HG02981 (cell line): ENCODE results near the gene AACS.
"Not testable (repeated sequence)": the region's sequence is repeated elsewhere in the genome, so short reads cannot be mapped to it uniquely, and the experiment has no call there.

Source experiments
- ATAC-seq: cut with Tn5 transposase; IDR thresholded peaks from one replicate; pipeline ENCODE4 v1.9.1; 2021; ENCODE audit warnings: mild to moderate bottlenecking, moderate library complexity; ENCODE audit not compliant: unreplicated experiment

Gene AACS

DNA sequence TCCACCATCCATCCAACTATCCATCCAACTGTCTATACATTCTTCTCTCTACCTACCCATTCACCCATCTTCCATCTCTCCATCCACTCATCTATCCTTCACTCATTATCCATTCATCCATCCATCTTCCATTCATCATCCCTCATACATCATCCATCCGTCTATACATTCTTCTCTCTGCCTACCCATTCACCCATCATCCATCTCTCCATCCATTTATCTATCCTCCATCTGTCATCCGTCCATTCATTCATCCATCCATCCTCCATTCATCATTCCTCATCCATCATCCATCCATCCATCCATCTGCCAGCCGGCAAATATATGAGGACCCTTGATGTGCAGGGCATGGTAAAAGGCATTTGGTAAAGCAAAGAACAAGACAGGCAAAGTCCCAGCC, 25.2 kb downstream of the AACS start:
- ATAC-seq: no peak

GRCh38 chr12:125091401-125091800, 26.2 kb downstream of the AACS start:
- ATAC-seq: no peak

- ATAC-seq: no peak
Measured at GRCh38 chr12:125092108-125092871, 27.1 kb downstream of the AACS start.

DNA sequence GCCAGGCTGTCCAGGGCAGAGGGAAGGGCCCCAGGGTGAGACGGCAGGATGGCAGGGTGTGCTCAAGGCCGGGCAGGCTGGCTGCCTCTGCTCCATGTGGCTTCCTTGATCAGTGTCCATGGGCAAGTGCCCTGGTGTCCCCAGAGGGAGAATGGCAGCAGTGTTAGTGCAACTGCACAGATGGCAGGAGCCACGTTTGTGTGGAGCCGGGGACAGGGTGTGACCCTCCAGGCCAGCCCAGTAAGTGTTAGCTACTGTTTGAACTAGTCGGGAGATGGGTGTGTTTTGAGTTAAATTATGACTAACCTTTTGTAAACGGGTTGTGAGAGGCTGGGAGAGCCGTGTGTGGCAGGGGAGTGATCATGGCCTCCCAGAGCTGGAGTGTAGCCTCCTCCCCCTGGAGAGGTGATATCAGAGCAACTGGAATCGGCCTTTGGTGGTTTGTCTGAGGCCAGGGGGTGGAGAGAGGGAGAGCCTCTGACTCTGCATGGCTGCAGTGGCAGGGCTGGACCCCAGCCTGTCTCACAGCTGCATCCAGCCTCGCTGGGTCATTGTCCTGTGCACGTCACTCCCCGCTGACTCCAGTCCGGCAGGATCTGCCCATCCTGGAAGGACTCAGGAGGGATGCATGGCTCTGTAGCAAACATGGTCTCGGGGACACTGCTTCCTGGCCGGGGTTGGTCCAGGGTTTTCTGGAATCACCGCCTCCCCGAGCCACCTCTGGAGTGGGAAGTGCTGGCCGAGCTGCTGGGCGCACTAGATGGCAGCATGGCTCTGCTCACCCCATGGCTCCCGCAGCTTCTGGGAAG, 27.8 kb downstream of the AACS start:
- no peak for ATAC-seq

GRCh38 chr12:125093681-125094330, 28.6 kb downstream of the AACS start:
- ATAC-seq: no peak

- ATAC-seq: no peak
Measured at GRCh38 chr12:125096894-125097293, 31.7 kb downstream of the AACS start.

DNA sequence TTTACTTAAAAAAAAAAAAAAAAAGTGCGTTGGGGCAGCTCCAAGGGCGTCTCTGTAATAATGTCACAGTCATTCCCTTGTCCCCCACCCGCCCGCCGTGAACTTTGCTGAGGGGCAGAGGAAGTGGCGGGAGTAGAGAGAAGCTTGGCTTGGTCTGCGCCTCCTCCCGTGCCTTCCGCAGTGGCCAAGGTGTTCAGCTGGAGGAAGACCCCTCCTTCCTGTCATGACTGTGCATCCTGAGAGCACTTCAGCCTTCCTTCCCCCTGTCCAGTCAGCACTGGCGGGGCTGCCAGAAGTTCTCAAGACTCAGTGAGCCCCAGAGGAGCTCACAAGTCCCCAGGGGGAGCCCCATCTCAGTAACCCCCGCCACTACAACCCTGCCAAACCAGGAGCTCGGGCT, 32.2 kb downstream of the AACS start:
- ATAC-seq: no peak

DNA sequence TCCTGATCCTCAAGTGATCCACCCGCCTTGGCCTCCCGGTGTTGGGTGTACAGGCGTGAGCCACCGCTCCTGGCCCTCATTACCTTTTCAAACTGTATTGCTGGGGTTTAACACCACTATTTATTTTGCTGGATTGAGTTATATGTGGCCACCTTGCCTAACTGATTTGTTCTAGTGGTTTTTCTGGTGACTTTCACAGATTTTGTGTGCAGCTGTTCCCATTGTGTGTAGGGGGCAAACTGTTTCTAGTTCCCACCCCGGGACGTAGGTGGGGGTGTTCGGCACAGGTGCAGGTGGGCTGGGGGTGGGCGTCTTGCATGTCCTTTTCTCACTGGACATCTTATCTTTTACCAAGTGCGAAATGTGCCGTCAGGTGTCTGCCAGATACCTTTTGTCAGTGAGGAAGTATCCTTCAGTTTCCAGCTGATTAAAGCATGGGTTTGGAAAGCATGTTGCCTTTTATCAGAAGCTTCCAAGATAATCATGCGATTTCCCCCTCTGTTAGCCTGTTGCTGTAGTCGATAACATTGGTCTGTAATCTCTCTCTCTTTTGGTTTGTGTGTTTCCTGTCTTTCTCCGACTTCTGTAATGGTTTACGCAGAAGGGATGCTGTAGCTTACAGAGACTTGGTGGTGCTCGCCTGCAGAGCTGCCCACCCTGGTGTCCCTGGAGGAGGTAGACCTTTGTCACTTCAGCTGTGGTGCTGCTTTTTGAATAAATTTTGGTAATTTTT, 33.6 kb downstream of the AACS start:
- no peak for ATAC-seq

GRCh38 chr12:125099409-125099782, 34.2 kb downstream of the AACS start:
- ATAC-seq: no peak

DNA sequence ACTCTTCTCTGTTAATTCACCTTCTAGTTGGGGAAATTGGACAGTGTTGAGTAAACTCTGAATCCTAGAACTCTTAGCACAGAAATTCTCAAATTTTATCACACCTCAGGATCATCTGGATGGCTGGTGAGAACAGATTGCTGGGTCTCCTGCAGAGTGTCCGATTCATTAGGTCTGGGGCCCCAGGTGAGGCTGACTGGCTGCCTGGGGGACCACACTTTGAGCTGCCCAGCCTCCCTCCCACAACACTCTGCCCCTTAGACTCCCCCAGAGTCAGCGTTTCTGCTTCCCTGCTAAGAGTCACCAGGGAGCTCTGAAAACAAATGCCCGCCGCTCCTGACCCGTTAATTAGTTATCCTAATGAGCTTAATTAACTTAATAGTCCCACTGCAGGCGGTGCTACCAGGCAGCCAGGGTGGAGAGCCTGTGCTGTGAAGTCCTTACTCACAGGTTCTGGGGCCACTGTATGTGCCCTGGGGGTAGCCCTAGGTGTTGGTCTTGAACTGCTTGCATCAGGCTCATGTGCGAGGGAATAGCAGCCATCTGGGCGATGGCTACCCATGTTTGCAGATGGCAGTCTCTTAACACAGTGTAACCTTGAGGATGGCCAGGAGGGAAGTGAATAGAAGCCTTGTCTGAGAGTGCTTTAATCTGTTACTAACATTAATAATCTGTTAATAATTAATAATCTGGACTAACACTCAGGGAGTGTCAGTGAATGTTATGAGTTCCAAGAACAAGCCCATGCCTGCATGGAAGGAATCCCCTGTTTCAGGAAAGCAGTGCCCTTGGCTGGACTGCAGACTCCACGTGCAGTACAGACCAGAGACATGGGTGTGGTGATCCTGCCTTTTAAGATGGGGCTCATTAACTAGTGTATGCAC, 35.6 kb downstream of the AACS start:
- ATAC-seq: no peak

- ATAC-seq: no peak
Measured at GRCh38 chr12:125104982-125105381, 39.7 kb downstream of the AACS start.

DNA sequence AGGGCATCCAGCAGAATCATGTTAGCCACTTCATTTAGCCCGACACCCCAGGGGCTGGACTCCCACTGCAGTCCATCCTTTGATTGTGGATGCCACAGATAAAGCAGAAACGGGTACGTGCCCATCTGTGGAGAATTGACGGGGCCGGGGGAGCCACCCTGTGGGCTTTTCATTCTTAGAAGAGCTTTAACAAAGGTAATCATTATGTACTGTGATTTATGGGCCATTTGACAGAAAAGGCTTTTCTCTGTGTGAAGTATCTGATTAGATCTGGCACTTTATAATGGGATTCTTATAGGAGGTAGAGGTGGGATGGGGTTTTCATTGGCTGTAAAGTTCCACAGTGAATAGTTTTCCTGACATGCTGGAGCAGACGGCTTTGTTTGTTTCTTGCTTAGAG, 40.4 kb downstream of the AACS start:
- no peak for ATAC-seq

- no peak for ATAC-seq
Measured at GRCh38 chr12:125110641-125111360, 45.6 kb downstream of the AACS start.

- no peak for ATAC-seq
Measured at GRCh38 chr12:125111403-125111802, 46.2 kb downstream of the AACS start.

GRCh38 chr12:125112614-125113013, 47.4 kb downstream of the AACS start:
- ATAC-seq: not testable (repeated sequence)

GRCh38 chr12:125113263-125113662, 48.0 kb downstream of the AACS start:
- no peak for ATAC-seq

DNA sequence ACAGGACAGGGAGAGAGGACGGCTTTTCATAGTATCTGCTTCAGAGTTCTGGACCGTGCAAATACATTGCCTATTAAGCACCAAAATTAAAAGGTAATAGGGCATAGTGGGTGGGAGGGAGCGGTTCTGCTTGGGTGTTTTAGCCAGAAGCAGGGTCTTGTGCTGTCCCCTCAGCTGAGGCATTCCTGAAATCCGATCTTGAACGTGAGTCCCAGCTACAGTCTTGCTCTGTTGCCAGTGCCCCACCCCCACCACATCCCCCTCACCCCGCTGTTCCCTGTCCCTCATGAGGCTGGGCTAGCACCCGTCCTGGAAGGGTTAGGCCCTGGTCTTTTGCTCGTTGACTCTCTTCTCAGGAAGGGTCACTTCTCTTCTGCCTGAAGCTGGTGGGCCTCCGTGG, 48.6 kb downstream of the AACS start:
- ATAC-seq: no peak

- ATAC-seq: peak; percentile 67
Measured at GRCh38 chr12:125114365-125115141, 49.3 kb downstream of the AACS start.

DNA sequence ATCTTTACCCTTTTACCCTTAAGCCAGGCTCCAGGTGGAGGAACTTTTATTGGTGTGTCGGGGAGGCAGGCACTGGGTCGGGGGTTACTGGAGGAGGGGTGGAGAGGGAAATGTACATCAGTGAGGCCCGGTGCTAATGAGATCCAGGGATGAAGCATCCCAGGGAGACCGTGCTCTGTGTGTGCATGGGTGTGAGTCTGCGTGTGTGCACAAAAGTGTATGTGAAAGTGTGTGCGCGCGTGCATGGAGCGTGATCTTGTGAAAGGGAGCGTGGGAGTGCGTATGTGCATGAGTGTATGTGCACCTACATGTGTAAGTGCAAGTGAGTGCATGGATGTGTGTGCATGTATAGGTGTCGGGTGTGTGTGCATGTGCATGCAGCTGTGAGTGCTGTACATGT, 55.3 kb downstream of the AACS start:
- ATAC-seq: no peak
